Thoracic aorta (tissue), 2 donors: ENCODE data around the gene PDIA6. TPM values are rescaled to one million over a fixed set of nuclear protein-coding genes. Genes with fewer than 3 reads are reported as not detected.
"Not testable (repeated sequence)": the region's sequence is repeated elsewhere in the genome, so short reads cannot be mapped to it uniquely, and the experiment has no call there.

Source experiments
- ATAC-seq: fragments of 150-250 bp; one replicate; pipeline ENCODE4 v1.8.0; 2017; ENCODE audit warnings: low read depth; ENCODE audit not compliant: insufficient number of reproducible peaks, low FRiP score
- DNase-seq: peaks from one replicate; pipeline ENCODE4 v3.0.0-alpha.2; 2020; ENCODE audit warnings: low spot score
- H3K27ac ChIP-seq, 2 donors: fragments of 200-600 bp; sonication (generic); 1 replicate in 1 of 2; 2 replicates in 1 of 2; pipeline ENCODE4 v1.5.1; 2016; ENCODE audit warnings: mild to moderate bottlenecking in 2 of 2, moderate library complexity in 2 of 2
- H3K27me3 ChIP-seq: fragments of 200-600 bp; sonication (generic); replicated peaks from 2 replicates; pipeline ENCODE4 v1.6.0; 2016; ENCODE audit warnings: mild to moderate bottlenecking; ENCODE audit not compliant: insufficient read depth
- H3K36me3 ChIP-seq: fragments of 200-600 bp; sonication (generic); one replicate; pipeline ENCODE4 v1.5.1; 2016
- H3K4me1 ChIP-seq, 2 donors: fragments of 200-600 bp; sonication (generic); 1 replicate in 1 of 2; 2 replicates in 1 of 2; pipeline versions ENCODE4 v1.5.1 to v1.6.0; 2016; ENCODE audit warnings: low read depth in 2 of 2, mild to moderate bottlenecking in 1 of 2; ENCODE audit not compliant: control insufficient read depth in 1 of 2
- H3K4me3 ChIP-seq: fragments of 200-600 bp; sonication (generic); 2 replicates; pipeline ENCODE4 v1.5.1; 2016; ENCODE audit warnings: mild to moderate bottlenecking
- H3K9me3 ChIP-seq: fragments of 200-600 bp; sonication (generic); 2 replicates; pipeline ENCODE4 v1.5.1; 2016
- total RNA-seq, 2 donors: library from RNA; depleted of rRNA; stranded (reverse); fragments of >200 nt; gene quantifications; one replicate each; pipeline versions ENCODE4 v1.1.0 to v1.2.3, GENCODE V29; 2016
- TF ChIP-seq, protein P1 (sequence below): fragments of 200-600 bp; sonication (generic); IDR thresholded peaks from one replicate; pipeline ENCODE4 v1.5.1; 2019; ENCODE audit warnings: antibody characterized with exemption

The PDIA6 gene
- total RNA-seq, 2 donors from 2014 or later: 94.9 to 100 TPM

DNA sequence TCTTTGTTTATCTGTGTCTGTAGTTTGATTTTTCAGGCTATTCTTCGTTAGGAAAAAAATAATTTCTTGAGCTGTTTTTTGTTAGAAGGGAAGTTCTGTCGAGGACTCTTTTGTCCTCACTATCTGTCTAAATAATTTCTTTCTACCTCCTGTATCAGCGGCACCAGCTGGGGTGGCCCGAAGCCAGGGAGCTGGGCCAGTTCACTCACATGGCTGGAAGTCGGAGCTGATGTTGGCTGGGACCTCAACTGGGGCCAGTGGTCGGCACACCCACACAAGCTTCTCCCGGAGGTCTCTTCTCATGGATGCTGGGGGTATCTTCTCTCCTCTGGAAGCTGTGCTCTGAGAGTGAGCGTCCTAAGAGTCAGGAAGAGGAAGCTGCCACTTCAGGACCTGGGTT lies 8.0 kb upstream of the PDIA6 start:
- no peak overlapping the region for H3K4me3 ChIP-seq
- ATAC-seq (no peak), DNase-seq (no peak)
- no peaks in the 10 kb centered on the region for H3K9me3 ChIP-seq
- TF ChIP-seq, protein P1, sequence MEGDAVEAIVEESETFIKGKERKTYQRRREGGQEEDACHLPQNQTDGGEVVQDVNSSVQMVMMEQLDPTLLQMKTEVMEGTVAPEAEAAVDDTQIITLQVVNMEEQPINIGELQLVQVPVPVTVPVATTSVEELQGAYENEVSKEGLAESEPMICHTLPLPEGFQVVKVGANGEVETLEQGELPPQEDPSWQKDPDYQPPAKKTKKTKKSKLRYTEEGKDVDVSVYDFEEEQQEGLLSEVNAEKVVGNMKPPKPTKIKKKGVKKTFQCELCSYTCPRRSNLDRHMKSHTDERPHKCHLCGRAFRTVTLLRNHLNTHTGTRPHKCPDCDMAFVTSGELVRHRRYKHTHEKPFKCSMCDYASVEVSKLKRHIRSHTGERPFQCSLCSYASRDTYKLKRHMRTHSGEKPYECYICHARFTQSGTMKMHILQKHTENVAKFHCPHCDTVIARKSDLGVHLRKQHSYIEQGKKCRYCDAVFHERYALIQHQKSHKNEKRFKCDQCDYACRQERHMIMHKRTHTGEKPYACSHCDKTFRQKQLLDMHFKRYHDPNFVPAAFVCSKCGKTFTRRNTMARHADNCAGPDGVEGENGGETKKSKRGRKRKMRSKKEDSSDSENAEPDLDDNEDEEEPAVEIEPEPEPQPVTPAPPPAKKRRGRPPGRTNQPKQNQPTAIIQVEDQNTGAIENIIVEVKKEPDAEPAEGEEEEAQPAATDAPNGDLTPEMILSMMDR: no peak
- no peaks in the 10 kb centered on the region for H3K36me3 ChIP-seq
- H3K27ac ChIP-seq: no peak overlapping the region
- no peaks in the 10 kb centered on the region for H3K4me1 ChIP-seq
- H3K27me3 ChIP-seq: no peaks in the 10 kb centered on the region

DNA sequence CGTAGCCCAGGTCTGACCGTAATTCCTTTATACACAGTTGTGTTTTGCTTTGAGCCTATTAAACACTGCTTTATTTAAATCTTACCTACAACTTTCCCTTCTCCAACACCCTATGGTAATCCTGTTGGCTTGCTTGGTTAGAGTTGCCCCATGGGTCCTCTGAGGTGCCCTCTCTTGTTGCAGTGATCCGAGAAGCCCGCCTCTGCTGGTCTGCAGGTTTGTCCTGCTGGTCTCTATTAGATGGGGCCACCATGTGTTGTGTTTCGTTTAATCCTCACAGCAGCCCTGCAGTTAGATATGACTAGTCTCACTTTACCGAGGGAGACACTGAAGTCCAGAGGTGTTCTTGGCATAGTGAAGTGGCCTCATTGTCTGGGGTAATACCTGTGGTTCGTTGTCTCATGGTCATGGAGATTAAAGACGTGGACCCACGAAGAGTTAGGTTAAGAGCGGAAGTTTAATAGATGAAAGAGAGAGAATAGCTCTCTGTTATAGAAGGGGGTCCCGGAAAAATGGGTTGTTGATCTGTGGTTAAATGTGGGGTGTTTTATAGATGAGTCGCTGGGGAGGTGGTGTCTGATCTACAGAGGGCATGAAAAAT lies 7.2 kb upstream of the PDIA6 start:
- Histone ChIP-seq H3K9me3 (no peaks in the 10 kb centered on the region), H3K4me1 (no peaks in the 10 kb centered on the region), H3K27me3 (no peaks in the 10 kb centered on the region), H3K27ac (no peak overlapping the region), H3K4me3 (no peak overlapping the region), H3K36me3 (no peaks in the 10 kb centered on the region)
- TF ChIP-seq, protein P1: no peak
- DNase-seq (no peak), ATAC-seq (no peak)

DNA sequence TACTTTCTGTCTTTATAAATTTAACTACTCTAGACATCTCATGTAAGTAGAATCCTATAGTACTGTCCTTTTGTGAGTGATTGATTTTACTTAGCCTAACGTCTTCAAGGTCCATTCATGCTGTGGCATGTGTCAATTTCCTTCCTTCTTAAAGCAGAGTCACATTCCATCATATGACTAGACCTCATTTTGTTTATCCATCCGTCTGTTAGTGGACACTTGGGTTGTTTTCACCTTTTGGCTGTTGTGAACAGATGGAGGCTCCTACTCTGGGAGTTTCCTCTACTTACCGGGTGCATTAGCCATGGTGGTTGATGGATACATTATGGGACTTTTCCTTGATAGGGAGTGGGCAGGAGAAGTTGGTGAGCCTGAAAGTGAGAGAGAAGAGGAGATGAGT lies 6.4 kb upstream of the PDIA6 start:
- DNase-seq (no peak), ATAC-seq (no peak)
- H3K4me1 ChIP-seq: no peaks in the 10 kb centered on the region
- no peak overlapping the region for H3K27ac ChIP-seq
- H3K9me3 ChIP-seq: no peaks in the 10 kb centered on the region
- TF ChIP-seq, protein P1: no peak
- no peak overlapping the region for H3K4me3 ChIP-seq
- H3K36me3 ChIP-seq: no peaks in the 10 kb centered on the region
- no peaks in the 10 kb centered on the region for H3K27me3 ChIP-seq

DNA sequence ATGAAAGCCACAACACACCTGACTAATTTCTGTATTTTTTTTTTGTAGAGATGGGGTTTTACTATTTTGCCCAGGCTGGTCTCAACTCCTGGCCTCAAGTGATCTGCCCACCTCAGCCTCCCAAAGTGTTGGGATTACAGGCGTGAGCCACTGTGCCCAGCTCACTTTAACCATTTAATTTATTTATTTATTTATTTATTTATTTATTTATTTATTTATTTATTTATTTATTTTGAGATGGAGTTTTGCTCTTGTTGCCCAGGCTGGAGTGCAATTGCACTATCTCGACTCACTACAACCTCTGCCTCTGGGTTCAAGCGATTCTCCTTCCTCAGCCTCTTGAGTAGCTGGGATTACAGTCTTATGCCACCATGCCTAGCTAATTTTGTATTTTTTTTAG lies 5.7 kb upstream of the PDIA6 start:
- not testable (repeated sequence) for DNase-seq, ATAC-seq, H3K27me3 ChIP-seq, H3K27ac ChIP-seq, H3K4me1 ChIP-seq, H3K9me3 ChIP-seq, H3K36me3 ChIP-seq, H3K4me3 ChIP-seq

DNA sequence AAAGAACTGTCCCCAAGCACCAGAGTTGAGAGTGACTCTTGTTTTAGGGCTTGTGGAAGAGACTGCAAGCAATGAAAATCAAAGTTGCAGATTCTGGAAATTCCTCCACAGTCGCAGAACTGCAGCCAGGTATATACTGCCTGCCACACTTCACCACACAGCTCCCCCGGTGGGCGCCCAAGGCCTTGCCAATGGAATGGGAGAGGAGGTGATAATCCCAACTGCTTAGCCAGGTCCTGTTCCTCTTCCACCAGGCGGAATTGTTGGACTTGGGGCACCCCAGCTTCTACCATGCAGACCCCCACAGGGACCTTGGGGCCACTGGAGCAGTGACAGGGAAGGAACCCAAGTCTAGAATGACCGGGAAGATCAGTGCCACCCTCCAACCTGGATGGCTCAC lies 4.8 kb upstream of the PDIA6 start:
- no peaks in the 10 kb centered on the region for H3K9me3 ChIP-seq
- ATAC-seq: no peak
- no peaks in the 10 kb centered on the region for H3K27me3 ChIP-seq
- H3K4me3 ChIP-seq: no peak overlapping the region
- peaks cover 2 to 6% of the 10 kb centered on the region in 2 donors for H3K4me1 ChIP-seq
- no peak for DNase-seq
- H3K36me3 ChIP-seq: no peaks in the 10 kb centered on the region
- H3K27ac ChIP-seq: no peak overlapping the region
- TF ChIP-seq, protein P1: no peak
